Activated CD8-positive, alpha-beta T cell treated with anti-CD3 and anti-CD28 coated beads for 36 hours (primary cell): Measurements from ENCODE around the gene MRPL14. TPM values are rescaled to one million over a fixed set of nuclear protein-coding genes. Genes with fewer than 3 reads are reported as not detected.

Source experiments
- ATAC-seq: fragments of 200-7000 bp; cut with Tn5 transposase; one replicate; pipeline ENCODE4 v1.10.0; 2021; ENCODE audit warnings: mild to moderate bottlenecking, moderate library complexity
- CTCF ChIA-PET: fragments of 350-600 bp; sonication (Branson Sonifier 250); formaldehyde crosslinking; loops from one replicate; lab custom pipeline; 2021; ENCODE audit warnings: antibody characterized with exemption; lab: Charles Lee
- POLR2A ChIA-PET: fragments of 350-600 bp; sonication (Branson Sonifier 250); formaldehyde crosslinking; loops from one replicate; lab custom pipeline; 2021; ENCODE audit warnings: antibody characterized with exemption; lab: Charles Lee
- DNase-seq: peaks from one replicate; pipeline ENCODE4 v3.0.0-alpha.2; 2020
- H3K27ac Mint-ChIP-seq: one replicate; pipeline ENCODE4 v1.8.0; 2021; ENCODE audit warnings: mild to moderate bottlenecking, mixed read lengths
- H3K27me3 Mint-ChIP-seq: one replicate; pipeline ENCODE4 v1.8.0; 2021; ENCODE audit warnings: mixed read lengths
- H3K36me3 Mint-ChIP-seq: one replicate; pipeline ENCODE4 v1.8.0; 2021; ENCODE audit warnings: low read depth, mixed read lengths
- H3K4me1 Mint-ChIP-seq: one replicate; pipeline ENCODE4 v1.8.0; 2021; ENCODE audit warnings: low read depth, mixed read lengths
- H3K4me3 Mint-ChIP-seq: one replicate; pipeline ENCODE4 v1.8.0; 2021; ENCODE audit warnings: mild to moderate bottlenecking, moderate library complexity, mixed read lengths
- H3K9me3 Mint-ChIP-seq: one replicate; pipeline ENCODE4 v1.8.0; 2021; ENCODE audit warnings: mixed read lengths
- intact Hi-C: fragments of 100-400 bp; cut with micrococcal nuclease; formaldehyde crosslinking; loops from one replicate; pipeline ENCODE4 v1.10.0; 2022
- total RNA-seq, 2 experiments: library from RNA; stranded (reverse); gene quantifications; one replicate each; pipeline ENCODE4 v1.2.3, GENCODE V29; 2021
- TF ChIP-seq, protein P1 (sequence below): fragments of 200-600 bp; IDR thresholded peaks from one replicate; pipeline ENCODE4 v1.8.0; 2022; ENCODE audit warnings: antibody characterized with exemption, mild to moderate bottlenecking

MRPL14 gene
- total RNA-seq, 2 experiments from 2014 or later = 42.8 to 44.3 TPM

DNA sequence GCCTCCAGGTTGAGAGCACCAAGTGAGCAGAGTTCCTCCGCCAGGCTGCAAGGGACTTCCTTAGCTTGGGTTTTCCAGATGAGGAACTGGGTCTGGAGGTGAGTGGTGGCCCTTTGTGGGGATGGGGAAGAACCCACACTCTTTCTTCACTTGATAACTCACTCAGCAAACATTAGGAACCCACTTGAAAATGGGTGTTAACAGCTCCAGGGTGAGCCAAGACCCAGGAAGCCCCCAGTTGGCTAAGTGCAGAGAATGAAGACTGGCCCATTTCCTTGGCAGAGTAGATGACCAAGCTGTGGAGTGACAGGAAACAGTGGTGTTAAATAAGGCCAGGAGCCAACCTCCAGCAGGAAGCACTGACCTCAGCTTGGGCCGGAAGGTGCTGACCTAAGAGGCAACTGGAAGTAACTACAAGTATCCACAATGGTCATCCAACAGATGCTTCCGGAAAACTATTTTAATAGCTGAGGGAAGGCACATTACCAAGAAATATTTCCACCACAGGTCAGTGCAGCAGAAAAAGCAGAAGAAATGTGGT, 22.7 kb downstream of the MRPL14 start:
- Mint-ChIP-seq H3K27ac (no peak overlapping the region), H3K27me3 (no peaks in the 10 kb centered on the region), H3K36me3 (peaks cover 10% of the 10 kb centered on the region), H3K9me3 (no peaks in the 10 kb centered on the region), H3K4me1 (no peaks in the 10 kb centered on the region), H3K4me3 (no peak overlapping the region)
- intact Hi-C loops = loop anchor here (10.0 kb wide), 1 partner anchor 130 kb away; no protein-coding TSS in a partner anchor
- ATAC-seq = no peak
- TF ChIP-seq, protein P1, sequence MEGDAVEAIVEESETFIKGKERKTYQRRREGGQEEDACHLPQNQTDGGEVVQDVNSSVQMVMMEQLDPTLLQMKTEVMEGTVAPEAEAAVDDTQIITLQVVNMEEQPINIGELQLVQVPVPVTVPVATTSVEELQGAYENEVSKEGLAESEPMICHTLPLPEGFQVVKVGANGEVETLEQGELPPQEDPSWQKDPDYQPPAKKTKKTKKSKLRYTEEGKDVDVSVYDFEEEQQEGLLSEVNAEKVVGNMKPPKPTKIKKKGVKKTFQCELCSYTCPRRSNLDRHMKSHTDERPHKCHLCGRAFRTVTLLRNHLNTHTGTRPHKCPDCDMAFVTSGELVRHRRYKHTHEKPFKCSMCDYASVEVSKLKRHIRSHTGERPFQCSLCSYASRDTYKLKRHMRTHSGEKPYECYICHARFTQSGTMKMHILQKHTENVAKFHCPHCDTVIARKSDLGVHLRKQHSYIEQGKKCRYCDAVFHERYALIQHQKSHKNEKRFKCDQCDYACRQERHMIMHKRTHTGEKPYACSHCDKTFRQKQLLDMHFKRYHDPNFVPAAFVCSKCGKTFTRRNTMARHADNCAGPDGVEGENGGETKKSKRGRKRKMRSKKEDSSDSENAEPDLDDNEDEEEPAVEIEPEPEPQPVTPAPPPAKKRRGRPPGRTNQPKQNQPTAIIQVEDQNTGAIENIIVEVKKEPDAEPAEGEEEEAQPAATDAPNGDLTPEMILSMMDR = no peak
- POLR2A ChIA-PET = interaction anchor here (0.5 to 2.4 kb wide), 2 partner anchors 11 to 188 kb away, joined by 3 to 7 read pairs; no protein-coding TSS in a partner anchor
- CTCF ChIA-PET = interaction anchor here (1.6 kb wide), 1 partner anchor 30 kb away, joined by 3 read pairs; no protein-coding TSS in a partner anchor
- no peak for DNase-seq

DNA sequence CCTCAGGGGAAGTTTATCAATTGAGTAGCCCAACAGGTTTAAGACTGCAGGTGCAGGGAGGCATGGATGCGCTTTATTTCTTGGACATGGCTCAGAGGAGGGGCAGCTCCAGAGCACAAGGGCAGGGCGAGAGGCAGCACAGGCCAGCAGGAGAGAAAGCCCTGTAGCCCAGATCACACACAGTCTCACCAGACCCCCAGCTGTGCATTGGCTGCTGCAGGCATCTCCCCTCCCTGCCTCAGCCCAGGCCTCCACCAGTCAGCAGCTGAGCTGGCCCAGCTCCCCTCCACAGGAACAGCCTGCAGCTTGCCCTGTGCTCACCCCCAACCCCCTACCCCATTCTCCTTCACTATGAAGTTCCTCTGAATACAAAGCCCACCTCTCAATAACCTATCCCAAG, 24.7 kb downstream of the MRPL14 start:
- no peak for DNase-seq
- POLR2A ChIA-PET = interaction anchor here (0.9 to 2.4 kb wide), 3 partner anchors 14 to 145 kb away, joined by 3 to 7 read pairs (median 5); partner anchors contain the start of gene HSP90AB1
- Mint-ChIP-seq H3K4me1 (no peaks in the 10 kb centered on the region), H3K9me3 (no peaks in the 10 kb centered on the region), H3K27ac (peak overlapping the region; percentile 21), H3K27me3 (no peaks in the 10 kb centered on the region), H3K36me3 (peaks cover 7% of the 10 kb centered on the region), H3K4me3 (no peak overlapping the region)
- TF ChIP-seq, protein P1 = no peak
- intact Hi-C loops = loop anchor here (10.0 kb wide), 1 partner anchor 132 kb away; no protein-coding TSS in a partner anchor
- ATAC-seq = no peak
- CTCF ChIA-PET = interaction anchor here (1.2 kb wide), 1 partner anchor 30 kb away, joined by 3 read pairs; no protein-coding TSS in a partner anchor

DNA sequence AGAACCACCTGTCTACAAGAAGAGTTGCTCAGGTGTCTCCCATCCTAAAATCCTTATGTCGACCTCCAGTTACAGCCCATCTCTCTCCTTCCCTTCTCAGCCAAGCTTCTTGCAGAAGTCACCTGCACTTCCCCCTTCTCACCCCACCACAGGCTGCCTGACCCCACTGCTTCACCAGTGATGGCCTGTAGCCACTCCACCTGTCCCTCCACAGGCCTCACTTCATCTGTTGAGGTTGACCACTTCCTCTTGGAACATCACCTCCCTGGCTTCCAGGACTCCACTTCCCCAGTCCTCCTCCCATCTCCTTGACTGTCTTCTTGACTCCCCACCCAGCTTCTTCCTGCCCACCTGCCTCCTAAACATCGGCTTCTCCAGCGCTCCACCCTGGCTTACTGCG, 25.4 kb downstream of the MRPL14 start:
- ChIA-PET CTCF (no interaction called here), POLR2A (no interaction called here)
- H3K4me1 Mint-ChIP-seq = no peaks in the 10 kb centered on the region
- intact Hi-C loops = loop anchor here (10.0 kb wide), 1 partner anchor 133 kb away; no protein-coding TSS in a partner anchor
- DNase-seq = no peak
- no peaks in the 10 kb centered on the region for H3K27me3 Mint-ChIP-seq
- no peak for ATAC-seq
- peak overlapping the region; percentile 4 for H3K27ac Mint-ChIP-seq
- TF ChIP-seq, protein P1 = no peak
- no peaks in the 10 kb centered on the region for H3K9me3 Mint-ChIP-seq
- peaks cover 7% of the 10 kb centered on the region for H3K36me3 Mint-ChIP-seq
- no peak overlapping the region for H3K4me3 Mint-ChIP-seq

DNA sequence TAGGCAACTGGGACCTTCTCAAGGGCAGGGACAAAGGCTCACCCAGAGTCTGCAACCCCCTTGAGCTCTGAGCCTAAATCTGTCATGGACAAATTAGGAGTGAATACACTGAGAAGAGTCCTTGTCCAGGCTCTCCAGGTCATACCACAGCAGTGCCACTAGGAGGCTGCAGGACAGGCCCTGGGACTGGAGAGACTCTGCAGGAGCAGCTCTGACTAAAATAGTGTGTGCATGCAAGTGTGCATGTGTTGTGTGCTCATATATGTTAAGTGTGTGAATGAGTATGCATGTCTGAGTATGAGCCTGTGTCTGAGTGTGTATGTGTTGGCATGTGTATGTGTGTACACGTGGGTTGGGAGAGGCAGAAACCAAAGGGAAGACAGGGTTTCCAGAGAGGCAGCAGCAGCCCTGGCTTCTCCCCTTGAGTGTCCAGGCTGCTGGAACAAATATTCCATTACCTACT, 27.1 kb downstream of the MRPL14 start:
- Mint-ChIP-seq H3K4me1 (no peaks in the 10 kb centered on the region), H3K27me3 (no peaks in the 10 kb centered on the region), H3K4me3 (no peak overlapping the region), H3K36me3 (peaks cover 7% of the 10 kb centered on the region), H3K9me3 (no peaks in the 10 kb centered on the region), H3K27ac (no peak overlapping the region)
- DNase-seq (peak; percentile 41), ATAC-seq (peak; percentile 63)
- TF ChIP-seq, protein P1 = peak; percentile 53
- CTCF ChIA-PET = interaction anchor here (0.7 to 6.3 kb wide), 12 partner anchors 8 to 212 kb away, joined by 3 to 60 read pairs (median 4); no protein-coding TSS in a partner anchor
- POLR2A ChIA-PET = interaction anchor here (0.6 to 1.1 kb wide), 3 partner anchors 23 to 62 kb away, joined by 3 read pairs; no protein-coding TSS in a partner anchor
- intact Hi-C loops = loop anchor here (10.0 kb wide), 1 partner anchor 135 kb away; no protein-coding TSS in a partner anchor

DNA sequence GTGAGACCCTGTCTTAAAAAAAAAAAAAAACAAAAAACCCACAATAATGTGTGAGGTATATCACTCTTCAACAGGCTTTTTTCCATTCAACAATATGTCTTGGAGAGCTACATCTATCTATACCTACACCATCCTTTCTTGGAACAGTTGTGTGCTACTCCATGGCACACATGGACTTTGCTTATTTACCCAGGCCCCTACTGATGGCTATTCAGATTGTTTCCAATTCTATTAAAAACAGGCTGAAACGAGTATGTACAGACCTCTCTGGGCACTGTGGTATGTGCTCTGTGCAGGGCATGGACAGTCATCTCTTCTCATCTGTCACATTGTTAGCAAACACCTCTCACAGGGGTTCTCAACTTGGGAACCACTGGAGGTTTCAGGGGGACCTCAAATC, 28.1 kb downstream of the MRPL14 start:
- DNase-seq (no peak), ATAC-seq (no peak)
- no peak overlapping the region for H3K4me3 Mint-ChIP-seq
- H3K27me3 Mint-ChIP-seq = no peaks in the 10 kb centered on the region
- CTCF ChIA-PET = interaction anchor here (1.1 to 6.3 kb wide), 11 partner anchors 9 to 213 kb away, joined by 3 to 60 read pairs (median 5); no protein-coding TSS in a partner anchor
- TF ChIP-seq, protein P1 = no peak
- intact Hi-C loops = loop anchor here (5.0 kb wide), 1 partner anchor 238 kb away; no protein-coding TSS in a partner anchor
- H3K27ac Mint-ChIP-seq = no peak overlapping the region
- no peaks in the 10 kb centered on the region for H3K9me3 Mint-ChIP-seq
- H3K4me1 Mint-ChIP-seq = no peaks in the 10 kb centered on the region
- POLR2A ChIA-PET = no interaction called here
- peaks cover 5% of the 10 kb centered on the region for H3K36me3 Mint-ChIP-seq
